Stimulated activated CD8-positive, alpha-beta memory T cell treated with anti-CD3 and anti-CD28 coated beads, Interleukin-12 subunit alpha, Interleukin-12 subunit beta, amount 100 ng/mL, for 24 hours (primary cell): Measurements from ENCODE around the gene RBMS3.
A peak's percentile ranks its signal among the peaks of the same experiment; 100 is the strongest.

Experiments used
- DNase-seq: peaks from one replicate; pipeline ENCODE4 v3.0.0-alpha.2; 2020; ENCODE audit errors: extremely low read depth

RBMS3 gene

GRCh38 chr3:29937185-29937584, 656.3 kb downstream of the RBMS3 start:
- no peak for DNase-seq

- DNase-seq, result no peak
Observed at GRCh38 chr3:29940759-29941323, 660.0 kb downstream of the RBMS3 start.

GRCh38 chr3:29942297-29942696, 661.4 kb downstream of the RBMS3 start:
- no peak for DNase-seq

GRCh38 chr3:29949131-29949530, 668.3 kb downstream of the RBMS3 start:
- no peak for DNase-seq

GRCh38 chr3:29949940-29950616, 669.2 kb downstream of the RBMS3 start:
- no peak for DNase-seq

GRCh38 chr3:29952431-29952830, 671.6 kb downstream of the RBMS3 start:
- DNase-seq, result no peak

GRCh38 chr3:29955413-29955812, 674.5 kb downstream of the RBMS3 start:
- no peak for DNase-seq

GRCh38 chr3:29958816-29959215, 677.9 kb downstream of the RBMS3 start:
- DNase-seq, result no peak

- no peak for DNase-seq
Observed at GRCh38 chr3:29971895-29972294, 691.0 kb downstream of the RBMS3 start.

- no peak for DNase-seq
Observed at GRCh38 chr3:29972320-29972993, 691.6 kb downstream of the RBMS3 start.

GRCh38 chr3:29973763-29974162, 692.9 kb downstream of the RBMS3 start:
- no peak for DNase-seq

- DNase-seq, result no peak
Observed at GRCh38 chr3:29976871-29977270, 696.0 kb downstream of the RBMS3 start.

- no peak for DNase-seq
Observed at GRCh38 chr3:29977360-29977759, 696.5 kb downstream of the RBMS3 start.

GRCh38 chr3:29978036-29978435, 697.2 kb downstream of the RBMS3 start:
- no peak for DNase-seq

- DNase-seq, result no peak
Observed at GRCh38 chr3:29991198-29991597, 710.3 kb downstream of the RBMS3 start.

- DNase-seq, result no peak
Observed at GRCh38 chr3:30002797-30003196, 721.9 kb downstream of the RBMS3 start.

GRCh38 chr3:30003741-30004140, 722.9 kb downstream of the RBMS3 start:
- no peak for DNase-seq

GRCh38 chr3:30004481-30004880, 723.6 kb downstream of the RBMS3 start:
- DNase-seq, result no peak

- no peak for DNase-seq
Observed at GRCh38 chr3:30006111-30006510, 725.2 kb downstream of the RBMS3 start.

GRCh38 chr3:30007668-30008067, 726.8 kb downstream of the RBMS3 start:
- DNase-seq, result no peak

GRCh38 chr3:30011237-30011803, 730.4 kb downstream of the RBMS3 start:
- DNase-seq, result no peak

GRCh38 chr3:30012941-30013543, 732.2 kb downstream of the RBMS3 start:
- peak; percentile 3 for DNase-seq

- no peak for DNase-seq
Observed at GRCh38 chr3:30017901-30018300, 737.0 kb downstream of the RBMS3 start.
